ENCODE measurements around the gene UEVLD.

UEVLD gene

GRCh38 chr11:18581825-18582224, 6.7 kb downstream of the UEVLD start:
- no peak for DNase-seq

GRCh38 chr11:18580113-18580766, 8.3 kb downstream of the UEVLD start:
- DNase-seq: no peak

- no peak for DNase-seq
These were observed 9.4 kb downstream of the UEVLD start for GRCh38 chr11:18578975-18579598.

GRCh38 chr11:18575361-18575760, 13.2 kb downstream of the UEVLD start:
- DNase-seq: no peak

- DNase-seq: no peak
These were observed 21.5 kb downstream of the UEVLD start for GRCh38 chr11:18567081-18567480.

- no peak for DNase-seq
These were observed 22.1 kb downstream of the UEVLD start for GRCh38 chr11:18566406-18566805.

GRCh38 chr11:18564149-18564548, 24.4 kb downstream of the UEVLD start:
- DNase-seq: no peak

- no peak for DNase-seq
These were observed 25.3 kb downstream of the UEVLD start for GRCh38 chr11:18563090-18563730.

GRCh38 chr11:18548001-18548400, 40.5 kb downstream of the UEVLD start:
- no peak for DNase-seq

- DNase-seq: peak in 2 of 4 experiments; percentile 16 to 25
These were observed 48.1 kb downstream of the UEVLD start for GRCh38 chr11:18540207-18541009.

GRCh38 chr11:18536209-18536608, 52.3 kb downstream of the UEVLD start:
- no peak for DNase-seq

- no peak for DNase-seq
These were observed 54.3 kb downstream of the UEVLD start for GRCh38 chr11:18534245-18534644.

GRCh38 chr11:18533365-18533764, 55.2 kb downstream of the UEVLD start:
- DNase-seq: no peak

GRCh38 chr11:18527512-18527911, 61.0 kb downstream of the UEVLD start:
- peak; percentile 44 to 82 (median 64) for DNase-seq

GRCh38 chr11:18526521-18527296, 61.8 kb downstream of the UEVLD start, which contains the start of gene TSG101:
Gene TSG101, minus strand, starts transcription at chr11:18526942. Its CDS starts 126 bp downstream, at chr11:18526816.
- DNase-seq: peak; percentile 96 to 97 (median 96)

GRCh38 chr11:18526130-18526520, 62.4 kb downstream of the UEVLD start:
- no peak for DNase-seq

- no peak for DNase-seq
These were observed 64.3 kb downstream of the UEVLD start for GRCh38 chr11:18524248-18524647.

- DNase-seq: no peak
These were observed 65.5 kb downstream of the UEVLD start for GRCh38 chr11:18523084-18523483.

GRCh38 chr11:18522388-18522787, 66.1 kb downstream of the UEVLD start:
- peak in 1 of 4 experiments; percentile 4 for DNase-seq

- DNase-seq: no peak
These were observed 67.4 kb downstream of the UEVLD start for GRCh38 chr11:18521122-18521521.

GRCh38 chr11:18502352-18502751, 86.2 kb downstream of the UEVLD start:
- no peak for DNase-seq

- DNase-seq: no peak
These were observed 86.9 kb downstream of the UEVLD start for GRCh38 chr11:18501629-18502028.
